H9 (cell line): Measurements from ENCODE around the gene FAM193A. TPM values are rescaled to one million over a fixed set of nuclear protein-coding genes. Genes with fewer than 3 reads are reported as not detected.

Source experiments
- DNase-seq: peaks from one replicate; pipeline ENCODE4 v3.0.0-alpha.2; 2017
- H2AFZ ChIP-seq: one replicate; pipeline ENCODE4 v1.6.1; 2013; ENCODE audit warnings: mild to moderate bottlenecking, low read length, control low read depth, moderate library complexity
- H2AK5ac ChIP-seq: 2 replicates; pipeline ENCODE4 v1.6.1; 2013; ENCODE audit warnings: low read length, control low read depth, mixed read lengths; ENCODE audit not compliant: insufficient read length
- H2BK120ac ChIP-seq: one replicate; pipeline ENCODE4 v1.6.1; 2013; ENCODE audit warnings: low read depth, mild to moderate bottlenecking, low read length, control low read depth, inconsistent platforms; ENCODE audit not compliant: poor library complexity, severe bottlenecking
- H2BK12ac ChIP-seq: 2 replicates; pipeline ENCODE4 v1.6.1; 2013; ENCODE audit warnings: low read length, control low read depth, mixed read lengths, low read depth; ENCODE audit not compliant: insufficient read length
- H2BK15ac ChIP-seq: 2 replicates; pipeline ENCODE4 v1.6.1; 2013; ENCODE audit warnings: low read depth, low read length, control low read depth
- H2BK20ac ChIP-seq: one replicate; pipeline ENCODE4 v1.6.1; 2013; ENCODE audit warnings: low read depth, mild to moderate bottlenecking, low read length, control low read depth, inconsistent platforms; ENCODE audit not compliant: poor library complexity, severe bottlenecking
- H2BK5ac ChIP-seq: 2 replicates; pipeline ENCODE4 v1.6.1; 2013; ENCODE audit warnings: low read length, control low read depth, mixed read lengths; ENCODE audit not compliant: insufficient read length
- H3K14ac ChIP-seq: 2 replicates; pipeline ENCODE4 v1.6.1; 2013; ENCODE audit warnings: low read length, control low read depth; ENCODE audit not compliant: insufficient read depth
- H3K18ac ChIP-seq: 2 replicates; pipeline ENCODE4 v1.6.1; 2013; ENCODE audit warnings: low read depth, mild to moderate bottlenecking, mixed read lengths, low read length, control low read depth; ENCODE audit not compliant: insufficient read length
- H3K23ac ChIP-seq: 2 replicates; pipeline ENCODE4 v1.6.1; 2013; ENCODE audit warnings: low read length, control low read depth, mixed read lengths, low read depth; ENCODE audit not compliant: insufficient read length
- H3K23me2 ChIP-seq: 2 replicates; pipeline ENCODE4 v1.6.1; 2013; ENCODE audit warnings: low read depth, mild to moderate bottlenecking, mixed read lengths, low read length, control low read depth; ENCODE audit not compliant: insufficient read length, poor library complexity, severe bottlenecking
- H3K27ac ChIP-seq: 2 replicates; pipeline ENCODE4 v1.5.1; 2013; ENCODE audit warnings: low read length, control low read depth, mixed read lengths, low read depth; ENCODE audit not compliant: insufficient read length
- H3K27me3 ChIP-seq: 2 replicates; pipeline ENCODE4 v1.6.1; 2013; ENCODE audit warnings: low read length, control low read depth, inconsistent platforms; ENCODE audit not compliant: insufficient read depth
- H3K4ac ChIP-seq: 2 replicates; pipeline ENCODE4 v1.6.1; 2013; ENCODE audit warnings: low read depth, mild to moderate bottlenecking, control low read depth, inconsistent platforms, low read length, moderate library complexity
- H3K4me1 ChIP-seq: 2 replicates; pipeline ENCODE4 v1.6.1; 2013; ENCODE audit warnings: low read length, control low read depth, inconsistent platforms; ENCODE audit not compliant: insufficient read depth
- H3K4me2 ChIP-seq: 2 replicates; pipeline ENCODE4 v1.6.1; 2013; ENCODE audit warnings: low read length, control low read depth, mixed read lengths; ENCODE audit not compliant: insufficient read length, insufficient read depth
- H3K56ac ChIP-seq: 2 replicates; pipeline ENCODE4 v1.6.1; 2013; ENCODE audit warnings: low read depth, mild to moderate bottlenecking, mixed read lengths, low read length, control low read depth; ENCODE audit not compliant: insufficient read length
- H3K79me1 ChIP-seq: 2 replicates; pipeline ENCODE4 v1.6.1; 2013; ENCODE audit warnings: low read depth, mild to moderate bottlenecking, moderate library complexity, low read length, control low read depth, inconsistent platforms; ENCODE audit not compliant: insufficient read depth, poor library complexity, severe bottlenecking
- H3K79me2 ChIP-seq: 2 replicates; pipeline ENCODE4 v1.6.1; 2013; ENCODE audit warnings: low read length, control low read depth, inconsistent platforms; ENCODE audit not compliant: insufficient read depth
- H3K9ac ChIP-seq: 2 replicates; pipeline ENCODE4 v1.6.1; 2013; ENCODE audit warnings: low read length, control low read depth, mixed read lengths; ENCODE audit not compliant: insufficient read length; ENCODE audit errors: extremely low read depth
- H3K9me3 ChIP-seq: one replicate; pipeline ENCODE4 v1.6.1; 2013; ENCODE audit warnings: low read depth, low read length, inconsistent platforms; ENCODE audit not compliant: control insufficient read depth
- H3T11ph ChIP-seq: one replicate; pipeline ENCODE4 v1.6.1; 2013; ENCODE audit warnings: mild to moderate bottlenecking, low read length, control low read depth, inconsistent platforms
- H4K20me1 ChIP-seq: one replicate; pipeline ENCODE4 v1.6.1; 2013; ENCODE audit not compliant: control insufficient read depth, insufficient read length, insufficient read depth
- H4K5ac ChIP-seq: 2 replicates; pipeline ENCODE4 v1.6.1; 2013; ENCODE audit warnings: low read depth, mild to moderate bottlenecking, mixed read lengths, low read length, control low read depth; ENCODE audit not compliant: insufficient read length
- H4K8ac ChIP-seq: replicated peaks from 2 replicates; pipeline ENCODE4 v1.6.1; 2013; ENCODE audit warnings: low read length, control low read depth, mixed read lengths, low read depth; ENCODE audit not compliant: insufficient read length
- H4K91ac ChIP-seq: 2 replicates; pipeline ENCODE4 v1.6.1; 2013; ENCODE audit warnings: low read depth, mild to moderate bottlenecking, moderate library complexity, mixed read lengths, low read length, control low read depth; ENCODE audit not compliant: insufficient read length
- H3K27ac Mint-ChIP-seq, 3 experiments: 2 replicates in 2 of 3; 3 replicates in 1 of 3; pipeline ENCODE4 v1.8.0; 2020 to 2021; ENCODE audit warnings: mixed read lengths in 3 of 3, mild to moderate bottlenecking in 1 of 3, moderate library complexity in 1 of 3
- H3K27me3 Mint-ChIP-seq: 2 replicates; pipeline ENCODE4 v1.8.0; 2021; ENCODE audit warnings: low read depth, mild to moderate bottlenecking, moderate library complexity, mixed read lengths
- H3K36me3 Mint-ChIP-seq, 3 experiments: 2 replicates in 2 of 3; 3 replicates in 1 of 3; pipeline ENCODE4 v1.8.0; 2020 to 2021; ENCODE audit warnings: low read depth in 3 of 3, mixed read lengths in 3 of 3; ENCODE audit not compliant: insufficient read depth in 1 of 3
- H3K4me1 Mint-ChIP-seq, 2 experiments: 2 replicates each; pipeline ENCODE4 v1.8.0; 2020; ENCODE audit warnings: mixed read lengths in 2 of 2
- H3K4me3 Mint-ChIP-seq, 2 experiments: 2 replicates in 1 of 2; 3 replicates in 1 of 2; pipeline ENCODE4 v1.8.0; 2020 to 2021; ENCODE audit warnings: mild to moderate bottlenecking in 2 of 2, mixed read lengths in 2 of 2, moderate library complexity in 1 of 2
- H3K9me3 Mint-ChIP-seq, 2 experiments: 2 replicates in 1 of 2; 3 replicates in 1 of 2; pipeline ENCODE4 v1.8.0; 2020; ENCODE audit warnings: mild to moderate bottlenecking in 2 of 2, mixed read lengths in 2 of 2, moderate library complexity in 1 of 2
- CTCF ChIP-seq: fragments of 200-600 bp; sonication (generic); conservative IDR thresholded peaks from 3 replicates; pipeline ENCODE4 v1.8.0; 2021; ENCODE audit warnings: antibody characterized with exemption, mild to moderate bottlenecking
- WGBS: extraction: QIAGEN DNeasy Blood & Tissue Kit; methylation state at CpG from one replicate; pipeline ENCODE4 v1.1.7; 2013; ENCODE audit warnings: missing lambda C conversion rate, low lambda C conversion rate, mixed read lengths; ENCODE audit not compliant: insufficient read length; ENCODE audit errors: extremely low coverage; 5-methylcytosine and 5-hydroxymethylcytosine counted together
- total RNA-seq: library from RNA; stranded (reverse); gene quantifications from 2 replicates; pipeline ENCODE4 v1.2.1, GENCODE V29; 2021

FAM193A gene
- total RNA-seq, 1 experiment from 2014 or later, result 36.9 TPM

GRCh38 chr4:2621419-2621818 lies 85.0 kb downstream of the FAM193A start:
- Histone ChIP-seq H4K8ac (no peak overlapping the region), H3K4ac (no peak overlapping the region), H4K5ac (no peak overlapping the region), H4K20me1 (peaks cover 4% of the 10 kb centered on the region), H3K4me2 (no peak overlapping the region), H2AFZ (no peak overlapping the region), H3K4me1 (peaks cover 4% of the 10 kb centered on the region; the same call in 1 of the 2 replicates), H2BK12ac (no peak overlapping the region), H3K14ac (no peak overlapping the region), H3K56ac (no peak overlapping the region), H2AK5ac (no peak overlapping the region), H4K91ac (no peak overlapping the region), H3K9ac (no peak overlapping the region), H2BK15ac (no peak overlapping the region), H2BK5ac (no peak overlapping the region), H3K27ac (no peak overlapping the region), H3K79me2 (peaks cover 8% of the 10 kb centered on the region; the same call in 1 of the 2 replicates), H2BK20ac (no peak overlapping the region), H3K9me3 (no peaks in the 10 kb centered on the region), H3K18ac (no peak overlapping the region), H3K23ac (no peak overlapping the region), H3K27me3 (no peaks in the 10 kb centered on the region), H3K79me1 (peaks cover 2% of the 10 kb centered on the region), H3T11ph (no peak overlapping the region), H2BK120ac (no peak overlapping the region), H3K23me2 (no peaks in the 10 kb centered on the region)
- WGBS, result no CpG with 5 or more reads among the region's 7 CpGs
- peaks cover 50 to 55% of the 10 kb centered on the region in 2 experiments for H3K4me1 Mint-ChIP-seq
- H3K4me3 Mint-ChIP-seq, result no peak overlapping the region
- no peaks in the 10 kb centered on the region; the same call in 1 of the 2 replicates for H3K27me3 Mint-ChIP-seq
- H3K36me3 Mint-ChIP-seq, result peaks cover 0 to 16% (median 12%) of the 10 kb centered on the region in 3 experiments; a peak in 5 of 7 replicates
- no peak for DNase-seq
- no peaks in the 10 kb centered on the region for H3K9me3 Mint-ChIP-seq
- H3K27ac Mint-ChIP-seq, result peak overlapping the region; percentile 14 to 62 (median 27); a peak in 5 of 7 replicates
- no peak for TF ChIP-seq CTCF
